ENCODE measurements around the gene NFYB. TPM values are rescaled to one million over a fixed set of nuclear protein-coding genes. Genes with fewer than 3 reads are reported as not detected.

NFYB gene
- total RNA-seq, 1 donor from 2014 or later = 24.7 TPM

- no peaks in the 10 kb centered on the region for H3K4me1 Mint-ChIP-seq (ENCODE audit: low read depth)
- no peaks in the 10 kb centered on the region for H3K27me3 Mint-ChIP-seq (ENCODE audit: low read depth)
- no peak for DNase-seq (ENCODE audit: low spot score)
- TF ChIP-seq CTCF (IDR thresholded peaks at IDR 0.05) = no peak
- H3K4me3 Mint-ChIP-seq (ENCODE audit: unreplicated experiment) = no peak overlapping the region
- no peak overlapping the region for H3K27ac Mint-ChIP-seq (ENCODE audit: unreplicated experiment)
- H3K9me3 Mint-ChIP-seq (ENCODE audit: low read depth) = no peaks in the 10 kb centered on the region
- peaks cover 37% of the 10 kb centered on the region for H3K36me3 Mint-ChIP-seq (ENCODE audit: low read depth)
Measured at GRCh38 chr12:104091136-104091535, 46.9 kb downstream of the NFYB start.

DNA sequence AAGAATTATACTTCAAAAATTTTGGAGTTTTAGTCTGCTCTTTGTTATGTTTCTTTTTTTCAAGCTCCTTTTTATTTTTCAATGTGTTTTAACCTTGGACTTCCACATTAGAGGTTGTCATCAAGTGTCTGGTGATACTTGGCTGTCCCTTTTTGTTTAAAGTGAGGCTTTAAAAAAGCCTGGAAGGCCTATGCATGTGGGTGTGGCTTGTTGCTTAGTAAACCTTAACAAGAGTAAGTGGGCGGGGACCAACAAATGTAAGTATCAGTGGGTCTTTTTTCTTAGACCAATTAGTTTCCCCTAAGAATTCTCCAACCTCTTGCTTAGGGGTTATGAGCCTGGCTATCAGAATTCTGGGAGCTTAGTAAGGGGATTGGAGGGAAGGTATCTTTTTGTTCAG lies 47.3 kb downstream of the NFYB start:
- Mint-ChIP-seq H3K27me3 (ENCODE audit: low read depth) (no peaks in the 10 kb centered on the region), H3K36me3 (ENCODE audit: low read depth) (peaks cover 37% of the 10 kb centered on the region), H3K4me3 (ENCODE audit: unreplicated experiment) (no peak overlapping the region), H3K27ac (ENCODE audit: unreplicated experiment) (no peak overlapping the region), H3K4me1 (ENCODE audit: low read depth) (no peaks in the 10 kb centered on the region), H3K9me3 (ENCODE audit: low read depth) (no peaks in the 10 kb centered on the region)
- TF ChIP-seq CTCF (IDR thresholded peaks at IDR 0.05) = no peak
- no peak for DNase-seq (ENCODE audit: low spot score)

DNA sequence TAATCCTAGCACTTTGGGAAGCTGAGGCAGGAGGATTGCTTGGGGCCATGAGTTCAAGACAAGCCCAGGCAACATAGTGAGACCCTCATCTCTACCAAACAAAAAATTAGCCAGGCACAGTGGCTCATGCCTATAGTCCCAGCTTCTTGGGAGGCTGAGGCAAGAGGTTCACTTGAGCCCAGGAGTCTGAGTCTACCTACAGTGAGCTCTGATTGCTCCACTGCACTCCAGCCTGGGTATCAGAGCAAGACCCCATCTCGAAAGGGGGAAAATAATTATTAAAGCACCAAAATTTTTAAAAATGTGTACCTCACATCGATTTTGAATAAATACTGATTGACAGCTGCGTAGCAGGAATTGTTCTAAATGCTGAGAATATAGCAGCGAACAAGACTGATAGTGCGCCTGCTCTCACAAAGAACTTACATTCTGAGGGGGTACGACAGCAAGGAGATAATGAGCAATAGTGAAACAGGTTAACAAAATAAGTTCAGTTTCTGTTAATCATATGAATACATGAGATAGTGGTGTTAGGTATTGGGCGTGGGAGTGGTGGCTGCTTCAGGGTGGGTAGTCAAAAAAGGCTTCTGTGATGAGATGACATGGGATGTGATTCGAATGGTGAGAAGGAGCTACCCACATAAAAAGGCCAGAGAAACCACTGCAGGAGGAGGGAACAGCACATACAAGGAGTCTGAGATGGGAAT lies 54.1 kb downstream of the NFYB start:
- no peak for TF ChIP-seq CTCF (IDR thresholded peaks at IDR 0.05)
- no peak overlapping the region for H3K4me3 Mint-ChIP-seq (ENCODE audit: unreplicated experiment)

DNA sequence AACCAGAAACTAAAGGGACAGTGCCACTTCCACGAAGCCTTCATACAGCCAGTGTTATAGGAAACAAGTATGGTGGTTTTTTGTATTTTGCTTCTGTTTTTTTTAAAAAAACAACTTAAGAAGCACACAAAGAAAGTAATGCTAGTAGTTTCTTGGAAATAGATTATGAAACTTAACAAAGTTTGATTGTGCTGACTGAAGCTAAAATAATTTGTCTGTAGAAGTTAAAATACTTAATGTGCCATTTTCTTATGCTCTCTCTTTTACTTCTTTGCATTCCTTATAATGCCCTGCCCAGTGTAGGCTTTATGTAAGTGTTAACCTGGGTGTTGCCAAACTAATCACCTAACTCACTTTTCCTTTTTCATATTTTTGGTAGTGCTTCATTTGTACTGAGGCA lies 57.2 kb downstream of the NFYB start:
- DNase-seq (ENCODE audit: low spot score) = no peak
- Mint-ChIP-seq H3K4me1 (ENCODE audit: low read depth) (no peaks in the 10 kb centered on the region), H3K27ac (ENCODE audit: unreplicated experiment) (no peak overlapping the region), H3K36me3 (ENCODE audit: low read depth) (peaks cover 16% of the 10 kb centered on the region), H3K9me3 (ENCODE audit: low read depth) (no peaks in the 10 kb centered on the region), H3K4me3 (ENCODE audit: unreplicated experiment) (no peak overlapping the region), H3K27me3 (ENCODE audit: low read depth) (no peaks in the 10 kb centered on the region)
- no peak for TF ChIP-seq CTCF (IDR thresholded peaks at IDR 0.05)

More for the DNA sequence above, 54.1 kb downstream of the NFYB start:
- Mint-ChIP-seq H3K4me1 (ENCODE audit: low read depth) (no peaks in the 10 kb centered on the region), H3K27ac (ENCODE audit: unreplicated experiment) (no peak overlapping the region), H3K36me3 (ENCODE audit: low read depth) (peaks cover 20% of the 10 kb centered on the region), H3K9me3 (ENCODE audit: low read depth) (no peaks in the 10 kb centered on the region), H3K27me3 (ENCODE audit: low read depth) (no peaks in the 10 kb centered on the region)
- no peak for DNase-seq (ENCODE audit: low spot score)

DNA sequence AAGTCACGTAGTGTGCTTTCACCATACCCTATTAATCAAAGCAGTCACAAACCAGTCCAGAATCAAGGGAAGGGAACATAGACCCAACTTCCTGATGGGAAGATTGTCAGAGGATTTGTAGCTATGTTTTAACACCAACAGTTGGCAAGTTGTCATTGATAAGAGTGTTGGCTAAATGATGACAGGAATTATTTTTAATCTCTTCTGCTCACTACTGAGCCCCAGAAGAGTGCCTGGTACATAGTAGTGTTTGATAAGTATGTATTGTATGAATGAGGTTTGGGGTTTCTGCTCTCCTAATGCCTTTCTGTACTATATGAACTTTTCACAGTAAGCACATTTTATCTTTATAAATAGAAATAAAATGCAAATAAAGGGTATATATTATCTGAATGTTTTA lies 59.0 kb downstream of the NFYB start:
- Mint-ChIP-seq H3K9me3 (ENCODE audit: low read depth) (no peaks in the 10 kb centered on the region), H3K27me3 (ENCODE audit: low read depth) (no peaks in the 10 kb centered on the region), H3K4me3 (ENCODE audit: unreplicated experiment) (no peak overlapping the region), H3K27ac (ENCODE audit: unreplicated experiment) (no peak overlapping the region), H3K4me1 (ENCODE audit: low read depth) (no peaks in the 10 kb centered on the region), H3K36me3 (ENCODE audit: low read depth) (peaks cover 11% of the 10 kb centered on the region)
- no peak for TF ChIP-seq CTCF (IDR thresholded peaks at IDR 0.05)
- DNase-seq (ENCODE audit: low spot score) = no peak

All from chondrocyte (in vitro differentiated cells).